GM12878 (cell line): ENCODE measurements around the gene CDC45. TPM values are rescaled to one million over a fixed set of nuclear protein-coding genes. Genes with fewer than 3 reads are reported as not detected.

Experiments used
- ATAC-seq: fragments of 200-7000 bp; cut with Tn5 transposase; 3 replicates; pipeline ENCODE4 v1.9.1; 2020; ENCODE audit warnings: mild to moderate bottlenecking, moderate library complexity
- BruUV-seq: library from RNA; stranded (reverse); fragments of 400-500 nt; replicated peaks from 2 replicates; lab custom pipeline; 2021; lab: Mats Ljungman, UMichigan
- CTCF ChIA-PET: fragments of 300-600 bp; sonication (Branson Sonifier 250); formaldehyde crosslinking; extraction: SDS; loops from one replicate; lab custom pipeline; 2021; ENCODE audit warnings: inconsistent platforms; lab: Yijun Ruan, JAX
- POLR2A ChIA-PET: fragments of 350-600 bp; formaldehyde crosslinking; extraction: SDS; loops from one replicate; lab custom pipeline; 2021; ENCODE audit warnings: inconsistent platforms; lab: Charles Lee
- RAD21 ChIA-PET: fragments of 300-600 bp; sonication (Branson Sonifier 250); formaldehyde crosslinking; loops from one replicate; lab custom pipeline; 2023; ENCODE audit warnings: antibody characterized with exemption; ENCODE audit not compliant: unreplicated experiment; lab: Charles Lee
- SMC1A ChIA-PET: fragments of 300-600 bp; sonication (Branson Sonifier 250); formaldehyde crosslinking; loops from one replicate; lab custom pipeline; 2023; ENCODE audit not compliant: unreplicated experiment, uncharacterized antibody; lab: Charles Lee
- DNase-seq: peaks from one replicate; pipeline ENCODE4 v3.0.0-alpha.2; 2011; ENCODE audit warnings: low read depth, low spot score
- FAIRE-seq: peaks from 3 replicates; lab custom pipeline; 2011; peaks lifted over from hg19 to GRCh38; lab: Jason Lieb, UNC
- H2AFZ ChIP-seq: 2 replicates; pipeline ENCODE4 v1.6.0; 2011; ENCODE audit warnings: low read depth, low read length, control low read depth; ENCODE audit not compliant: control insufficient read depth
- H3K27ac ChIP-seq: 2 replicates; pipeline ENCODE4 v1.5.1; 2011; ENCODE audit warnings: control low read depth; ENCODE audit not compliant: control insufficient read depth, insufficient read depth
- H3K27me3 ChIP-seq, 2 experiments: replicated peaks in 1 of 2; 2 replicates each; pipeline versions ENCODE4 v1.6.0 to v1.6.1; 2011; ENCODE audit warnings: low read length in 1 of 2; ENCODE audit not compliant: control insufficient read depth in 2 of 2, insufficient read depth in 2 of 2
- H3K36me3 ChIP-seq, 2 experiments: 2 replicates each; pipeline ENCODE4 v1.5.1; 2011; ENCODE audit warnings: low read length in 1 of 2; ENCODE audit not compliant: control insufficient read depth in 2 of 2, insufficient read depth in 2 of 2
- H3K4me1 ChIP-seq: 2 replicates; pipeline ENCODE4 v1.6.1; 2011; ENCODE audit warnings: mild to moderate bottlenecking, low read length, moderate library complexity, mixed read lengths; ENCODE audit not compliant: control insufficient read depth, insufficient read depth
- H3K4me2 ChIP-seq: 2 replicates; pipeline ENCODE4 v1.6.0; 2011; ENCODE audit warnings: control low read depth; ENCODE audit not compliant: control insufficient read depth, insufficient read depth
- H3K4me3 ChIP-seq: fragments of 200-600 bp; sonication (generic); 2 replicates; pipeline ENCODE4 v1.5.1; 2016
- H3K79me2 ChIP-seq: 2 replicates; pipeline ENCODE4 v1.6.0; 2011; ENCODE audit warnings: low read length; ENCODE audit not compliant: control insufficient read depth, insufficient read depth
- H3K9ac ChIP-seq: 2 replicates; pipeline ENCODE4 v1.8.0; 2011; ENCODE audit warnings: low read length, control low read depth, mixed read lengths; ENCODE audit not compliant: control insufficient read depth, insufficient read depth
- H3K9me3 ChIP-seq: replicated peaks from 3 replicates; pipeline ENCODE4 v1.5.1; 2011; ENCODE audit warnings: mild to moderate bottlenecking, low read length; ENCODE audit not compliant: control insufficient read depth, insufficient read depth
- H4K20me1 ChIP-seq: 2 replicates; pipeline ENCODE4 v1.6.0; 2011; ENCODE audit not compliant: control insufficient read depth, insufficient read depth
- ATF7 ChIP-seq: fragments of 450-650 bp; IDR thresholded peaks from 2 replicates; pipeline ENCODE4 v1.6.1; 2016; ENCODE audit warnings: low read depth, mild to moderate bottlenecking
- CBX3 ChIP-seq: fragments of 200-600 bp; sonication (generic); IDR thresholded peaks from 2 replicates; pipeline ENCODE4 v1.6.1; 2016; ENCODE audit warnings: low read depth, borderline replicate concordance
- CBX5 ChIP-seq: sonication (generic); IDR thresholded peaks from 2 replicates; pipeline ENCODE4 v1.6.1; 2016; ENCODE audit warnings: low read depth, moderate library complexity, mild to moderate bottlenecking, inconsistent platforms
- CEBPB ChIP-seq, 2 experiments: fragments of 150-350 bp in 1 of 2; IDR thresholded peaks; 2 replicates each; pipeline ENCODE4 v1.6.1; 2012 to 2014; ENCODE audit warnings: low read depth in 2 of 2, low read length in 2 of 2, borderline replicate concordance in 1 of 2, inconsistent platforms in 1 of 2
- EP300 ChIP-seq, 2 experiments: fragments of 150-350 bp in 1 of 2; IDR thresholded peaks; 2 replicates each; pipeline ENCODE4 v1.6.1; 2011 to 2012; ENCODE audit warnings: low read depth in 2 of 2, low read length in 2 of 2, borderline replicate concordance in 1 of 2, improper control_type of control experiment in 1 of 2, inconsistent platforms in 1 of 2; ENCODE audit not compliant: control insufficient read depth in 1 of 2
- HDGF ChIP-seq: fragments of 450-650 bp; IDR thresholded peaks from 2 replicates; pipeline ENCODE4 v1.6.1; 2016; ENCODE audit warnings: antibody characterized with exemption
- RAD21 ChIP-seq: IDR thresholded peaks from 2 replicates; pipeline ENCODE4 v1.6.1; 2011; ENCODE audit warnings: mild to moderate bottlenecking, low read depth, low read length, moderate library complexity; ENCODE audit not compliant: insufficient read depth
- RCOR1 ChIP-seq: conservative IDR thresholded peaks from 2 replicates; pipeline ENCODE4 v1.6.1; 2012; ENCODE audit warnings: low read depth, low read length, improper control_type of control experiment
- SREBF1 ChIP-seq: IDR thresholded peaks from 2 replicates; pipeline ENCODE4 v1.6.1; 2012; ENCODE audit warnings: mild to moderate bottlenecking, low read length
- STAT3 ChIP-seq: IDR thresholded peaks from 2 replicates; pipeline ENCODE4 v1.6.1; 2011; ENCODE audit warnings: low read depth, low read length, improper control_type of control experiment
- SUZ12 ChIP-seq: fragments of 200-600 bp; sonication (generic); IDR thresholded peaks from one replicate; pipeline ENCODE4 v1.6.1; 2018; ENCODE audit warnings: antibody characterized with exemption, mild to moderate bottlenecking; ENCODE audit not compliant: unreplicated experiment
- TAF1 ChIP-seq: IDR thresholded peaks from 2 replicates; pipeline ENCODE4 v1.6.1; 2011; ENCODE audit warnings: mild to moderate bottlenecking, low read depth, low read length, borderline replicate concordance
- TCF3 ChIP-seq: IDR thresholded peaks from 2 replicates; pipeline ENCODE4 v1.6.1; 2012; ENCODE audit warnings: low read depth, mild to moderate bottlenecking, low read length, borderline replicate concordance; ENCODE audit not compliant: insufficient read depth
- ZNF217 ChIP-seq: fragments of 450-650 bp; IDR thresholded peaks from 2 replicates; pipeline ENCODE4 v1.6.1; 2017; ENCODE audit warnings: antibody characterized with exemption, mild to moderate bottlenecking
- ZNF24 ChIP-seq: fragments of 450-650 bp; IDR thresholded peaks from 2 replicates; pipeline ENCODE4 v1.6.1; 2017; ENCODE audit warnings: antibody characterized with exemption, mild to moderate bottlenecking
- WGBS: methylation state at CpG from one replicate; pipeline ENCODE4 v1.1.6; 2016; ENCODE audit warnings: low lambda C conversion rate; ENCODE audit not compliant: insufficient replicate concordance, insufficient coverage; ENCODE audit errors: missing lambda C conversion rate; 5-methylcytosine and 5-hydroxymethylcytosine counted together
- in situ Hi-C: fragments of 300-500 bp; cut with MboI; formaldehyde crosslinking; loops from 9 replicates; pipeline ENCODE4 v1.14.3; 2018; ENCODE audit warnings: mixed read lengths
- intact Hi-C: fragments of 100-400 bp; cut with micrococcal nuclease; formaldehyde crosslinking; loops from one replicate; pipeline ENCODE4 v1.14.2; 2022; ENCODE audit not compliant: unreplicated experiment
- polyA plus RNA-seq, 11 experiments: library from polyadenylated mRNA; depleted of rRNA in 4 of 11; unstranded in 6 of 11; stranded (reverse) in 5 of 11; fragments of >200 nt; fragmentation: Nextera tagmentation in 4 of 11; fragmentation: Illumina TruSeq in 1 of 11; extraction: Ambion mirVana in 4 of 11; extraction: Trizol in 1 of 11; gene quantifications; 1 replicate in 1 of 11; 2 replicates in 10 of 11; pipeline versions ENCODE4 v1.2.1 to v1.2.3, GENCODE V29; 2011 to 2016; ENCODE audit warnings: inconsistent platforms in 2 of 11, missing spikeins in 2 of 11, low read depth in 1 of 11
- total RNA-seq, 4 experiments: library from RNA; depleted of rRNA in 3 of 4; stranded (reverse); fragments of >200 nt in 3 of 4; fragmentation: Illumina TruSeq in 1 of 4; extraction: Trizol in 1 of 4; gene quantifications; 2 replicates each; pipeline versions ENCODE4 v1.2.1 to v1.2.3, GENCODE V29; 2013 to 2021
- TF ChIP-seq, protein P1 (sequence below): fragments of 450-650 bp; IDR thresholded peaks from 2 replicates; pipeline ENCODE4 v1.6.1; 2017; ENCODE audit warnings: low read depth, mild to moderate bottlenecking, moderate library complexity

Gene CDC45
- total and polyA plus RNA-seq, 10 of the 15 experiments (the other 5 are each of a cell fraction or from before 2014, with no cell fraction given), result 40.8 to 88.5 (median 54.2) TPM

DNA sequence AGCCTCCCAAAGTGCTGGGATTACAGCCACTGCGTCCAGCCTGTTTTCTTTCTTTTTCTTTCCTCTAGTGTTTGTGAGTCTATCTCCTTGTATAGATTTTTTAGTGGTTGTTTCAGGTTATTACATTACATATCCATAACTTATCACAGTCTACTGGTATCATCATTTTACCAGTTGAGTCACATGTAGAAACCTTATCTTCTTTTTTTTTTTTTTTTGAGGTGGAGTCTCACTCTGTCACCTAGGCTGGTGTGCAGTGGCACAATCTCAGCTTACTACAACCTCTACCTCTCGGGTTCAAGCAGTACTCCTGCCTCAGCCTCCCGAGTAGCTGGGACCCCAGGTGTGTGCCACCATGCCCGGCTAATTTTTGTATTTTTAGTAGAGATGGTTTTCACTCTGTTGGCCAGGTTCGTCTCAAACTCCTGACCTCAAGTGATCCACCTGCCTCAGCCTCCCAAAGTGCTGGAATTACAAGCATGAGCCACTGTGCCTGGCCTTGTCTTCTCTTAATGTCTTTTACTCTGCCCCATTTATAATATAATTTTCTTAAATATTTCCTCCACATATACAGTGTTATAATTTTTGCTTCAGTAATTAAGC, 11.0 kb downstream of the CDC45 start (continued):
- TF ChIP-seq EP300 (IDR thresholded peaks at IDR 0.05; ENCODE audit: borderline replicate concordance in 1 of 2, control insufficient read depth in 1 of 2, low read depth in 2 of 2, low read length in 2 of 2) (no peak), CBX3 (no peak), RAD21 (no peak), TAF1 (no peak), CEBPB (IDR thresholded peaks at IDR 0.05; ENCODE audit: borderline replicate concordance in 1 of 2, low read depth in 2 of 2, low read length in 2 of 2) (no peak), TCF3 (no peak), SUZ12 (no peak)

GRCh38 chr22:19492504-19493174, 12.9 kb downstream of the CDC45 start:
- Histone ChIP-seq H3K4me1 (no peaks in the 10 kb centered on the region), H2AFZ (no peak overlapping the region), H3K27me3 (no peaks in the 10 kb centered on the region), H4K20me1 (no peaks in the 10 kb centered on the region), H3K4me3 (no peak overlapping the region), H3K9me3 (no peaks in the 10 kb centered on the region), H3K79me2 (no peaks in the 10 kb centered on the region), H3K9ac (no peak overlapping the region), H3K4me2 (no peak overlapping the region), H3K36me3 (peaks cover 14 to 15% of the 10 kb centered on the region in 2 experiments; a peak in 3 of 4 replicates), H3K27ac (no peak overlapping the region)
- ChIA-PET CTCF (interaction anchor here (0.7 kb wide), 1 partner anchor 313 kb away, joined by 3 read pairs; no protein-coding TSS in a partner anchor), SMC1A (no interaction called here), RAD21 (no interaction called here), POLR2A (interaction anchor here (0.7 kb wide), 1 partner anchor 175 kb away, joined by 4 read pairs; no protein-coding TSS in a partner anchor)
- no peak for TF ChIP-seq HDGF
- TF ChIP-seq CBX5, result no peak
- no peak for TF ChIP-seq ZNF217
- no peak for TF ChIP-seq SREBF1
- no peak for TF ChIP-seq RCOR1
- TF ChIP-seq STAT3, result no peak
- no peak for TF ChIP-seq ATF7
- TF ChIP-seq ZNF24, result no peak
- TF ChIP-seq, protein P1, sequence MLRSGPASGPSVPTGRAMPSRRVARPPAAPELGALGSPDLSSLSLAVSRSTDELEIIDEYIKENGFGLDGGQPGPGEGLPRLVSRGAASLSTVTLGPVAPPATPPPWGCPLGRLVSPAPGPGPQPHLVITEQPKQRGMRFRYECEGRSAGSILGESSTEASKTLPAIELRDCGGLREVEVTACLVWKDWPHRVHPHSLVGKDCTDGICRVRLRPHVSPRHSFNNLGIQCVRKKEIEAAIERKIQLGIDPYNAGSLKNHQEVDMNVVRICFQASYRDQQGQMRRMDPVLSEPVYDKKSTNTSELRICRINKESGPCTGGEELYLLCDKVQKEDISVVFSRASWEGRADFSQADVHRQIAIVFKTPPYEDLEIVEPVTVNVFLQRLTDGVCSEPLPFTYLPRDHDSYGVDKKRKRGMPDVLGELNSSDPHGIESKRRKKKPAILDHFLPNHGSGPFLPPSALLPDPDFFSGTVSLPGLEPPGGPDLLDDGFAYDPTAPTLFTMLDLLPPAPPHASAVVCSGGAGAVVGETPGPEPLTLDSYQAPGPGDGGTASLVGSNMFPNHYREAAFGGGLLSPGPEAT, result no peak
- ATAC-seq, result no peak
- no peak for FAIRE-seq
- WGBS, result 44% methylated on average over 6 of the region's 6 CpGs
- in situ Hi-C loops (no loop called here), intact Hi-C loops (no loop called here)
- DNase-seq, result no peak
- BruUV-seq, result no TSS peak
